T follicular helper cell (primary cell): ENCODE results near the gene WDR1.

Experiments
- DNase-seq: peaks from one replicate; pipeline ENCODE4 v3.0.0-alpha.2; 2020; ENCODE audit warnings: low read depth

Gene WDR1

GRCh38 chr4:10099499-10100325 is 16.9 kb downstream of the WDR1 start:
- DNase-seq, result no peak

- no peak for DNase-seq
Observed at GRCh38 chr4:10098780-10099160, 17.8 kb downstream of the WDR1 start.

GRCh38 chr4:10097906-10098779 is 18.5 kb downstream of the WDR1 start:
- DNase-seq, result no peak

GRCh38 chr4:10096978-10097335 is 19.6 kb downstream of the WDR1 start:
- DNase-seq, result no peak

GRCh38 chr4:10096201-10096977 is 20.2 kb downstream of the WDR1 start:
- DNase-seq, result peak; percentile 64

GRCh38 chr4:10095296-10095991 is 21.2 kb downstream of the WDR1 start:
- no peak for DNase-seq

GRCh38 chr4:10094841-10095240 is 21.8 kb downstream of the WDR1 start:
- no peak for DNase-seq

GRCh38 chr4:10093801-10094552 is 22.6 kb downstream of the WDR1 start:
- no peak for DNase-seq

GRCh38 chr4:10093271-10093621 is 23.4 kb downstream of the WDR1 start:
- DNase-seq, result no peak

GRCh38 chr4:10092481-10093270 is 23.9 kb downstream of the WDR1 start:
- no peak for DNase-seq

GRCh38 chr4:10091531-10092181 is 24.9 kb downstream of the WDR1 start:
- DNase-seq, result no peak

GRCh38 chr4:10090467-10091250 is 25.9 kb downstream of the WDR1 start:
- no peak for DNase-seq

- DNase-seq, result no peak
Observed at GRCh38 chr4:10089346-10089745, 27.3 kb downstream of the WDR1 start.

- no peak for DNase-seq
Observed at GRCh38 chr4:10088135-10089010, 28.2 kb downstream of the WDR1 start.

- DNase-seq, result no peak
Observed at GRCh38 chr4:10087152-10087791, 29.3 kb downstream of the WDR1 start.

- no peak for DNase-seq
Observed at GRCh38 chr4:10086506-10087120, 30.0 kb downstream of the WDR1 start.
